HepG2 (cell line): Measurements from ENCODE around the gene IRX4.

Experiments
- TCF12 ChIP-seq, 2 experiments: fragments of 450-650 bp in 1 of 2; sonication (generic) in 1 of 2; formaldehyde crosslinking in 1 of 2; IDR thresholded peaks; 2 replicates each; pipeline versions ENCODE4 v1.6.1 to v1.8.0; 2017 to 2022; ENCODE audit warnings: antibody characterized with exemption in 1 of 2, mild to moderate bottlenecking in 1 of 2, missing genetic modification reagents in 1 of 2, moderate library complexity in 1 of 2
- TF ChIP-seq, protein P1 (sequence below): sonication (generic); formaldehyde crosslinking; IDR thresholded peaks from 2 replicates; pipeline ENCODE4 v1.5.0; 2020; ENCODE audit warnings: mild to moderate bottlenecking, missing genetic modification reagents
- TF ChIP-seq, protein P2 (sequence below): IDR thresholded peaks from 2 replicates; pipeline ENCODE4 v1.6.1; 2018; ENCODE audit warnings: missing genetic modification reagents, mild to moderate bottlenecking, missing compliant biosample characterization

DNA sequence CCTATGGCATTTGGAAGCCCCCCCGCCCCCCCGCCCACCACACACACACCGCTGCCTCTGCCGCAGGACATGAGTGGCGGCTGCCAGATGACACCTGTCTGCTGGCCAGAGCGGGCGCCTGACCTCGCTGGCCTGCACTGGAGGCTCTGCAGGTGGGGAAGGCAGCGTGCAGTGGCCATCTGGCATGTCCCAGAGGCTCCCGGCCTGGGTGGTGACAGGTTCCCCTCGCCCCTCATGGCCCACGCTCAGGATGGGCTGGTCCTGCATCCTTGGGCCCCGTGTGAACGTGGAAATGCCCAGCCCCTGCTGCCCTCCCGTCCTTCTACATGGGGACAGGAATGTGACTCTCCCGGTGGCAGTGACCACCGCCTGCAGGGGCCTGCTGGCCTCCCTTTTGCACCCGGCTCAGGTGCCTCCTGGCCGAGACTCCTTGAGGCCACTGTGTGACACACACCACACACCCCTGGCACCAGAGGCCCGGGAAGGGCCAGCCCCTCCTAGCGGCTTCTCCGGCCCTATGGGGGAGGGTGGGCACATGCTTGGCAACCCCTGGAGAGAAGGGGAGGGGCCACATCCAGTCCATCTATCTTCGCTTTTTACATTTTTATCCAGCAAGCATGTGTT lies 30.3 kb downstream of the IRX4 start:
- TF ChIP-seq TCF12 (IDR thresholded peaks at IDR 0.05) (no peak), TCF12 (CRISPR knock-in tag; IDR thresholded peaks at IDR 0.05) (no peak)
- TF ChIP-seq, protein P1, sequence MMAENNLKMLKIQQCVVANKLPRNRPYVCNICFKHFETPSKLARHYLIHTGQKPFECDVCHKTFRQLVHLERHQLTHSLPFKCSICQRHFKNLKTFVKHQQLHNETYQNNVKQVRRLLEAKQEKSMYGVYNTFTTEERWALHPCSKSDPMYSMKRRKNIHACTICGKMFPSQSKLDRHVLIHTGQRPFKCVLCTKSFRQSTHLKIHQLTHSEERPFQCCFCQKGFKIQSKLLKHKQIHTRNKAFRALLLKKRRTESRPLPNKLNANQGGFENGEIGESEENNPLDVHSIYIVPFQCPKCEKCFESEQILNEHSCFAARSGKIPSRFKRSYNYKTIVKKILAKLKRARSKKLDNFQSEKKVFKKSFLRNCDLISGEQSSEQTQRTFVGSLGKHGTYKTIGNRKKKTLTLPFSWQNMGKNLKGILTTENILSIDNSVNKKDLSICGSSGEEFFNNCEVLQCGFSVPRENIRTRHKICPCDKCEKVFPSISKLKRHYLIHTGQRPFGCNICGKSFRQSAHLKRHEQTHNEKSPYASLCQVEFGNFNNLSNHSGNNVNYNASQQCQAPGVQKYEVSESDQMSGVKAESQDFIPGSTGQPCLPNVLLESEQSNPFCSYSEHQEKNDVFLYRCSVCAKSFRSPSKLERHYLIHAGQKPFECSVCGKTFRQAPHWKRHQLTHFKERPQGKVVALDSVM (CRISPR knock-in tag), result no peak
- TF ChIP-seq, protein P2, sequence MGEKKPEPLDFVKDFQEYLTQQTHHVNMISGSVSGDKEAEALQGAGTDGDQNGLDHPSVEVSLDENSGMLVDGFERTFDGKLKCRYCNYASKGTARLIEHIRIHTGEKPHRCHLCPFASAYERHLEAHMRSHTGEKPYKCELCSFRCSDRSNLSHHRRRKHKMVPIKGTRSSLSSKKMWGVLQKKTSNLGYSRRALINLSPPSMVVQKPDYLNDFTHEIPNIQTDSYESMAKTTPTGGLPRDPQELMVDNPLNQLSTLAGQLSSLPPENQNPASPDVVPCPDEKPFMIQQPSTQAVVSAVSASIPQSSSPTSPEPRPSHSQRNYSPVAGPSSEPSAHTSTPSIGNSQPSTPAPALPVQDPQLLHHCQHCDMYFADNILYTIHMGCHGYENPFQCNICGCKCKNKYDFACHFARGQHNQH (CRISPR knock-in tag), result no peak
